Endothelial cell (in vitro differentiated cells): ENCODE measurements around the gene NPLOC4. TPM values are rescaled to one million over a fixed set of nuclear protein-coding genes. Genes with fewer than 3 reads are reported as not detected.

ENCODE experiments used
- DNase-seq: peaks from one replicate; pipeline ENCODE4 v3.0.0; 2021; ENCODE audit warnings: low spot score
- H3K27ac Mint-ChIP-seq: one replicate; pipeline ENCODE4 v1.8.0; 2021; ENCODE audit warnings: mixed read lengths, inconsistent platforms; ENCODE audit not compliant: unreplicated experiment
- H3K27me3 Mint-ChIP-seq: one replicate; pipeline ENCODE4 v1.8.0; 2021; ENCODE audit warnings: mild to moderate bottlenecking, moderate library complexity, mixed read lengths, inconsistent platforms; ENCODE audit not compliant: unreplicated experiment
- H3K36me3 Mint-ChIP-seq: one replicate; pipeline ENCODE4 v1.8.0; 2021; ENCODE audit warnings: mild to moderate bottlenecking, low read depth, mixed read lengths, inconsistent platforms; ENCODE audit not compliant: unreplicated experiment
- H3K4me1 Mint-ChIP-seq: one replicate; pipeline ENCODE4 v1.8.0; 2021; ENCODE audit warnings: mild to moderate bottlenecking, mixed read lengths, inconsistent platforms; ENCODE audit not compliant: unreplicated experiment
- H3K4me3 Mint-ChIP-seq: one replicate; pipeline ENCODE4 v1.8.0; 2021; ENCODE audit warnings: mild to moderate bottlenecking, mixed read lengths, inconsistent platforms; ENCODE audit not compliant: unreplicated experiment
- H3K9me3 Mint-ChIP-seq: one replicate; pipeline ENCODE4 v1.8.0; 2021; ENCODE audit warnings: mixed read lengths, inconsistent platforms; ENCODE audit not compliant: unreplicated experiment
- CTCF ChIP-seq: fragments of 200-600 bp; sonication (generic); IDR thresholded peaks from one replicate; pipeline ENCODE4 v1.5.0; 2021; ENCODE audit warnings: antibody characterized with exemption; ENCODE audit not compliant: unreplicated experiment
- total RNA-seq: library from RNA; stranded (reverse); fragmentation: NEBNext Ultra II Directional; extraction: Animal tissue kit (Norgen Biotek cat#: 25700); gene quantifications from one replicate; pipeline ENCODE4 v1.2.1, GENCODE V29; 2021; ENCODE audit not compliant: unreplicated experiment

Gene NPLOC4
- total RNA-seq, 1 donor from 2014 or later, result 133 TPM

GRCh38 chr17:81557276-81558114 is 79.4 kb downstream of the NPLOC4 start:
- no peak for DNase-seq
- Mint-ChIP-seq H3K4me3 (peak overlapping the region; percentile 48), H3K27ac (peak overlapping the region; percentile 16), H3K27me3 (peaks cover 3% of the 10 kb centered on the region), H3K9me3 (no peaks in the 10 kb centered on the region), H3K4me1 (peaks cover 16% of the 10 kb centered on the region), H3K36me3 (peaks cover 26% of the 10 kb centered on the region)
- TF ChIP-seq CTCF, result no peak

DNA sequence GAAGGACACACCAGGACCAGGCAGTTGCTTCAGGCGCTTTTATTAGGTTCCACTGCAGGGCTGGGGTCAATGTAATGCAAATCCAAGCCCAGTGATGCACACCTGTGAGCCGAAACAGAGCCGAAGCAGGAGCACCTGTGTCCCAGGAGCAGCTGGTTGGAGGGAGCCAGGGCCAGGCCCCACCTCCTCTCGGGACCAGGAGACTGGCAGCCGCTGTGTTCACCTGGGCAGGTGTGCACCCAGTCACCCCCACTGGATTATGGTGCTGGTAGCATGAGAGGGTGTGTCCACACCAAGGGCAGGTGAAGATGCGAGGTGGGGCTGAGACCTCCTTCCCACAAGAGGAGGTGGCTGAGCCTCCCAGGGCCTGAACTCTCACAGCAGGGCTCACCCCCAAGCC is 80.0 kb downstream of the NPLOC4 start:
- Mint-ChIP-seq H3K4me1 (peaks cover 16% of the 10 kb centered on the region), H3K27ac (no peak overlapping the region), H3K27me3 (peaks cover 3% of the 10 kb centered on the region), H3K9me3 (no peaks in the 10 kb centered on the region), H3K36me3 (peaks cover 25% of the 10 kb centered on the region), H3K4me3 (no peak overlapping the region)
- TF ChIP-seq CTCF, result no peak
- DNase-seq, result no peak

DNA sequence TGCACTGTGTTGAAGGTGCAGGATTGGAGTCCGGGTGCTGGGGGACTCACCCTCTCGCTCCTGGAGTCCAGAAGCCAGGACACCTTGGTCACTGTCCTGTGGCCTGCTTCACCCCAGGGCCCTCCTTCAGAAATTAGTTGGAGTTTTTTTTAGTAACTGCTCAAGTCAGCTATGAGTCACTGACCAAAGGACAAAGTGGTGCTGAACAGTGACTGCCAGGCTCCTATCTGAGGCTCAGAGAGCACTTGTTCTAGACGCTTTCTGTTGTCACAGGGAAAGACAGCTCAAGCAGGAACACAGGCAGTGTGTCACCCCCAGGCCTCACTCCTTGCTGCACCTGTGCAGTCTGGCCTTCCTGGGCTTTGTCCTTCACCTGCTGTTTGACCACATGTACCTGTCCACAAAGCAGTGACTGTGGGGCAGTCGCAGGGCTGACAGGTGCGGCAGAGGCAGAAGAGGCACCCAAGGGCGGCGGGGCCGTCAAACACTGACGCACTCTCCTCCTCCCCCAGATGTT is 80.7 kb downstream of the NPLOC4 start:
- Mint-ChIP-seq H3K27me3 (peaks cover 3% of the 10 kb centered on the region), H3K4me3 (no peak overlapping the region), H3K36me3 (peaks cover 21% of the 10 kb centered on the region), H3K9me3 (no peaks in the 10 kb centered on the region), H3K4me1 (peaks cover 19% of the 10 kb centered on the region), H3K27ac (no peak overlapping the region)
- no peak for TF ChIP-seq CTCF
- no peak for DNase-seq

DNA sequence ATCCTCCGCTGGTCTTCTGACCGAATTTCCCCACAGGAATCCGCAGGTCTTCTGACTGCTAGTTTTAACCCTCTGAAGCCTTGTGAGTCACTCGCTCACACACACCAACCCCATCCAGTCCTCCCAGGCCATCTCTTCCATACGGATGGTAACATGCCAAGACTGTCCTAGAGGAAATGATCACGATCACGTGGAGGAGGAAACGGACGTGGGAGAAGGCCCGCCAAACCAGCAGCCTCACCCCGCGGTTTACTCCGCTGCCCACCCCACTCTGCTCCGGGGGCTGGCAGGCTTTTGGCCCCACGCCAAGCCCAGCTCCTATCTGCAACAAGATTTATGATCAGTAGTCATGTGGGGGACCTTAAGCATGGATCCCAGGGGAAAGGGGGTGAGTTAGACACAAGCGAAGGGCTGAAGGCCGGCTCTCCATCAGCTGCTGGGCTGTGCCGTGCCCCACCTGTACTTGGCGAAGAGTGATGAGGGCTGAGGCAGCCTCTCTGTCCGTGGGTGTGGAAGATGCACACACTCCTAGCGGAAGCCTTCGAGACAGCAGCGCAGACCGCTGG is 83.2 kb downstream of the NPLOC4 start:
- Mint-ChIP-seq H3K9me3 (no peaks in the 10 kb centered on the region), H3K4me1 (peaks cover 24% of the 10 kb centered on the region), H3K27me3 (peaks cover 7% of the 10 kb centered on the region), H3K36me3 (peaks cover 22% of the 10 kb centered on the region), H3K4me3 (peak overlapping the region; percentile 92), H3K27ac (peak overlapping the region; percentile 57)
- DNase-seq, result no peak
- no peak for TF ChIP-seq CTCF

DNA sequence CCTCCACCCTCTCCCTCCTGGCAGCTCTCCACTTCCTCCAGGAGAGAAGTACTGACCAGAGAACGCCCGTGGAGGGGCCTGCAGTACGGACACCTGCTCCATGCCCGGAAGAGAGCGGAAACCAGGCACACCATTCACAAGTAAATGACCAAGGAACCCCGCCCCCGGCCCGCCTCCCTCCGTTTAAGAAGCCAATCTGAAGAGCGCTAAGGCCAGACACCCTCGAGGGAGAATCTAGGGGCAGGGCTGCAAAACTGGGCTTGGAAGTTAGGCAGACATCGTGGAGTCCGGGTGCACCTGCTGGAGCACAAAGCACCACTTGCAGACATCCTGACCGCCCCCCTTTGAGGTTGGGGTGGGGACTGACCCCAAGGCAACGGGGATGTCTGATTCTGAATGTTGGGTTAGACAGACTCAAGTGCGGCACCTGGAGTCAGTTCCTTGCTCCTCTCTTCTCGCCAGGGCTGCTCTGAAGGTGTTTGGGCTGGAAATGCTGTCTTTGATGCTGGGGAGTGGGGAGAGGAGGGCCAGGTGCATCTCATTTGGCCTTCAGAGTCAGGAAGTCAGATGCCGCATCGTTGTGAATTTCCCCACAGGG is 83.8 kb downstream of the NPLOC4 start:
- peak; percentile 59 for DNase-seq
- TF ChIP-seq CTCF, result no peak
- H3K4me3 Mint-ChIP-seq, result peak overlapping the region; percentile 92
- peaks cover 7% of the 10 kb centered on the region for H3K27me3 Mint-ChIP-seq
- H3K36me3 Mint-ChIP-seq, result peaks cover 18% of the 10 kb centered on the region
- peaks cover 24% of the 10 kb centered on the region for H3K4me1 Mint-ChIP-seq
- no peaks in the 10 kb centered on the region for H3K9me3 Mint-ChIP-seq
- peak overlapping the region; percentile 57 for H3K27ac Mint-ChIP-seq
